HepG2 (cell line): Measurements from ENCODE around the gene GPX2. TPM values are rescaled to one million over a fixed set of nuclear protein-coding genes. Genes with fewer than 3 reads are reported as not detected.

Experiments used
- EHMT2 ChIP-seq: fragments of 200-600 bp; sonication (generic); IDR thresholded peaks from 2 replicates; pipeline ENCODE4 v1.7.0; 2017; ENCODE audit warnings: antibody characterized with exemption, low read depth, low read length, borderline replicate concordance
- HNF4A ChIP-seq: sonication (generic); formaldehyde crosslinking; IDR thresholded peaks from 2 replicates; pipeline ENCODE4 v1.4.0; 2020; ENCODE audit warnings: missing genetic modification reagents
- HNF4G ChIP-seq, 2 experiments: sonication (generic) in 1 of 2; formaldehyde crosslinking in 1 of 2; IDR thresholded peaks; 2 replicates each; pipeline versions ENCODE4 v1.4.0 to v1.6.1; 2011 to 2020; ENCODE audit warnings: borderline replicate concordance in 2 of 2, low read depth in 2 of 2, mild to moderate bottlenecking in 2 of 2, low read length in 1 of 2, missing genetic modification reagents in 1 of 2, moderate library complexity in 1 of 2
- PAWR ChIP-seq: sonication (generic); formaldehyde crosslinking; IDR thresholded peaks from 2 replicates; pipeline ENCODE4 v1.4.0; 2020; ENCODE audit warnings: missing genetic modification reagents, mild to moderate bottlenecking, borderline replicate concordance
- TBP ChIP-seq: sonication (generic); formaldehyde crosslinking; IDR thresholded peaks from 2 replicates; pipeline ENCODE4 v1.5.0; 2020; ENCODE audit warnings: missing genetic modification reagents
- TBX2 ChIP-seq: sonication (generic); formaldehyde crosslinking; IDR thresholded peaks from 2 replicates; pipeline ENCODE4 v1.5.0; 2020; ENCODE audit warnings: missing genetic modification reagents, mild to moderate bottlenecking, borderline replicate concordance
- TOE1 ChIP-seq: sonication (generic); formaldehyde crosslinking; IDR thresholded peaks from 2 replicates; pipeline ENCODE4 v1.4.0; 2020; ENCODE audit warnings: mild to moderate bottlenecking, missing genetic modification reagents
- YY1 ChIP-seq: IDR thresholded peaks from 2 replicates; pipeline ENCODE4 v1.6.1; 2011; ENCODE audit warnings: low read length, low read depth, moderate library complexity, mild to moderate bottlenecking; ENCODE audit not compliant: insufficient read depth, insufficient replicate concordance
- ZFAT ChIP-seq: sonication (generic); formaldehyde crosslinking; conservative IDR thresholded peaks from 2 replicates; pipeline ENCODE4 v1.8.1; 2023; ENCODE audit warnings: missing genetic modification reagents, inconsistent platforms
- ZKSCAN5 ChIP-seq: sonication (generic); formaldehyde crosslinking; IDR thresholded peaks from 2 replicates; pipeline ENCODE4 v1.5.1; 2020; ENCODE audit warnings: mild to moderate bottlenecking, missing genetic modification reagents
- ZNF24 ChIP-seq: fragments of 450-650 bp; IDR thresholded peaks from 2 replicates; pipeline ENCODE4 v1.6.1; 2017; ENCODE audit warnings: antibody characterized with exemption, mild to moderate bottlenecking
- ZNF629 ChIP-seq: sonication (generic); formaldehyde crosslinking; conservative IDR thresholded peaks from 2 replicates; pipeline ENCODE4 v1.5.0; 2020; ENCODE audit warnings: missing genetic modification reagents
- ZSCAN9 ChIP-seq: IDR thresholded peaks from 2 replicates; pipeline ENCODE4 v1.6.1; 2016; ENCODE audit warnings: borderline replicate concordance
- polyA plus RNA-seq, 8 experiments: library from polyadenylated mRNA; depleted of rRNA in 3 of 8; stranded (reverse) in 7 of 8; unstranded in 1 of 8; fragments of >200 nt; fragmentation: Illumina TruSeq in 4 of 8; extraction: Trizol in 4 of 8; gene quantifications; 2 replicates each; pipeline versions ENCODE4 v1.2.1 to v1.2.3, GENCODE V29; 2011 to 2016; ENCODE audit warnings: low read depth in 4 of 8, missing spikeins in 1 of 8, mixed read lengths in 1 of 8; ENCODE audit not compliant: insufficient read depth in 1 of 8
- total RNA-seq, 5 experiments: library from RNA; depleted of rRNA; stranded (reverse); fragments of >200 nt; fragmentation: Illumina TruSeq; extraction: Trizol; gene quantifications; 2 replicates each; pipeline ENCODE4 v1.2.3, GENCODE V29; 2016; ENCODE audit warnings: low read depth in 1 of 5
- TF ChIP-seq, protein P1 (sequence below): sonication (generic); formaldehyde crosslinking; IDR thresholded peaks from 2 replicates; pipeline ENCODE4 v1.5.0; 2020; ENCODE audit warnings: mild to moderate bottlenecking, missing genetic modification reagents
- TF ChIP-seq, protein P2 (sequence below): sonication (generic); formaldehyde crosslinking; IDR thresholded peaks from 2 replicates; pipeline ENCODE4 v1.4.0; 2020; ENCODE audit warnings: low read depth, mild to moderate bottlenecking, missing genetic modification reagents
- TF ChIP-seq, protein P3 (sequence below): IDR thresholded peaks from 2 replicates; pipeline ENCODE4 v1.6.1; 2016; ENCODE audit warnings: missing compliant biosample characterization, missing genetic modification reagents, borderline replicate concordance
- TF ChIP-seq, protein P4 (sequence below): sonication (generic); formaldehyde crosslinking; conservative IDR thresholded peaks from 2 replicates; pipeline ENCODE4 v1.5.0; 2020; ENCODE audit warnings: missing genetic modification reagents
- TF ChIP-seq, protein P5 (sequence below): sonication (generic); formaldehyde crosslinking; IDR thresholded peaks from 2 replicates; pipeline ENCODE4 v1.4.0; 2020; ENCODE audit warnings: missing genetic modification reagents, borderline replicate concordance

Gene GPX2
- total and polyA plus RNA-seq, 2 of the 13 experiments (the other 11 are each of a cell fraction or from before 2014, with no cell fraction given), result 526 to 674 TPM

DNA sequence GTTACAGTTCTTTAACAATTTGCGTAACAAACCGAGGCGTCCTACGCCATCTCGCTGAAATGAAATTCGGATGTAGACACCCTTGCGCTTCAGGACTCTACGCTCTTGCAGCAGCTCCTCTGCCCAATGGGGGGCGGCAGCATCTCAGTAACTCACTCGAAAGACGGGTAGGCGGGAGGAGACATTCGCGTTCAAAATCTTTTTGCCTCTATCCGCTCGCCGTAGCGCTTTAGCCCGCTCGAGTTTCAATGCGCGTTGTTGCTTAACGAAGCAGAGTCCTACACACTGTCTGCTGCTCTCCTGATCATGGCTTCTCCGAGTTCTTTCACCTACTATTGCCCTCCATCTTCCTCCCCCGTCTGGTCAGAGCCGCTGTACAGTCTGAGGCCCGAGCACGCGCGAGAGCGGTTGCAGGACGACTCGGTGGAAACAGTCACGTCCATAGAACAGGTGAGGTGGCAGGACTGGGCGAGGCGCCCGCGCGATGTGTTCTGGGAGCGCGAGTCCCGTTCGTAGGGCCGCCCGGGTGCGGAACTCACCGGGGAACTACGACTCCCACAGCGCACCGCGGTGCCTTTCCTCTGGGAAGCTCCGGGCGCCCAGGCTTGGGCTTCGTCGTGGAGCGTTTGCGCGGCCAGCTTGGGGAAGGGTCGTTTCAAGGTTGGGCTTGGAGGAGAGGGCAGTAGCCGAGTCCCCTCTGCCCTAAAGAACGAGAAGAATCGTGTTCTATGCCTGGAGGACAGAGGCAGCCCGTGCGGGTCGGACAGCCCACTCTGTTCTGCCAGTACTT is 44.3 kb upstream of the GPX2 start, which contains the start of gene FNTB (continued):
- TF ChIP-seq, protein P1, sequence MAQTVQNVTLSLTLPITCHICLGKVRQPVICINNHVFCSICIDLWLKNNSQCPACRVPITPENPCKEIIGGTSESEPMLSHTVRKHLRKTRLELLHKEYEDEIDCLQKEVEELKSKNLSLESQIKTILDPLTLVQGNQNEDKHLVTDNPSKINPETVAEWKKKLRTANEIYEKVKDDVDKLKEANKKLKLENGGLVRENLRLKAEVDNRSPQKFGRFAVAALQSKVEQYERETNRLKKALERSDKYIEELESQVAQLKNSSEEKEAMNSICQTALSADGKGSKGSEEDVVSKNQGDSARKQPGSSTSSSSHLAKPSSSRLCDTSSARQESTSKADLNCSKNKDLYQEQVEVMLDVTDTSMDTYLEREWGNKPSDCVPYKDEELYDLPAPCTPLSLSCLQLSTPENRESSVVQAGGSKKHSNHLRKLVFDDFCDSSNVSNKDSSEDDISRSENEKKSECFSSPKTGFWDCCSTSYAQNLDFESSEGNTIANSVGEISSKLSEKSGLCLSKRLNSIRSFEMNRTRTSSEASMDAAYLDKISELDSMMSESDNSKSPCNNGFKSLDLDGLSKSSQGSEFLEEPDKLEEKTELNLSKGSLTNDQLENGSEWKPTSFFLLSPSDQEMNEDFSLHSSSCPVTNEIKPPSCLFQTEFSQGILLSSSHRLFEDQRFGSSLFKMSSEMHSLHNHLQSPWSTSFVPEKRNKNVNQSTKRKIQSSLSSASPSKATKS (CRISPR knock-in tag), result peak; percentile 97
- TF ChIP-seq HNF4A (CRISPR knock-in tag) (peak; percentile 47), ZKSCAN5 (no peak), ZSCAN9 (peak; percentile 88), TBX2 (CRISPR knock-in tag) (peak; percentile 91), ZNF629 (CRISPR knock-in tag) (peak; percentile 38; the same call in 1 of the 2 replicates), PAWR (CRISPR knock-in tag) (peak; percentile 87; the same call in 1 of the 2 replicates), YY1 (peak; percentile 75), TOE1 (CRISPR knock-in tag) (no peak), HNF4G (IDR thresholded peaks at IDR 0.05; ENCODE audit: borderline replicate concordance, low read depth, low read length) (peak; percentile 16; the same call in 1 of the 2 replicates), HNF4G (CRISPR knock-in tag; IDR thresholded peaks at IDR 0.05; ENCODE audit: borderline replicate concordance, low read depth) (no peak), TBP (no peak), ZNF24 (no peak), ZFAT (CRISPR knock-in tag) (no peak), EHMT2 (peak; percentile 36; the same call in 1 of the 2 replicates)
- TF ChIP-seq, protein P2, sequence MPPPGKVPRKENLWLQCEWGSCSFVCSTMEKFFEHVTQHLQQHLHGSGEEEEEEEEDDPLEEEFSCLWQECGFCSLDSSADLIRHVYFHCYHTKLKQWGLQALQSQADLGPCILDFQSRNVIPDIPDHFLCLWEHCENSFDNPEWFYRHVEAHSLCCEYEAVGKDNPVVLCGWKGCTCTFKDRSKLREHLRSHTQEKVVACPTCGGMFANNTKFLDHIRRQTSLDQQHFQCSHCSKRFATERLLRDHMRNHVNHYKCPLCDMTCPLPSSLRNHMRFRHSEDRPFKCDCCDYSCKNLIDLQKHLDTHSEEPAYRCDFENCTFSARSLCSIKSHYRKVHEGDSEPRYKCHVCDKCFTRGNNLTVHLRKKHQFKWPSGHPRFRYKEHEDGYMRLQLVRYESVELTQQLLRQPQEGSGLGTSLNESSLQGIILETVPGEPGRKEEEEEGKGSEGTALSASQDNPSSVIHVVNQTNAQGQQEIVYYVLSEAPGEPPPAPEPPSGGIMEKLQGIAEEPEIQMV (CRISPR knock-in tag), result 0 out of 2 replicates have a peak, but pooled peaks have one; percentile 72
- TF ChIP-seq, protein P3, sequence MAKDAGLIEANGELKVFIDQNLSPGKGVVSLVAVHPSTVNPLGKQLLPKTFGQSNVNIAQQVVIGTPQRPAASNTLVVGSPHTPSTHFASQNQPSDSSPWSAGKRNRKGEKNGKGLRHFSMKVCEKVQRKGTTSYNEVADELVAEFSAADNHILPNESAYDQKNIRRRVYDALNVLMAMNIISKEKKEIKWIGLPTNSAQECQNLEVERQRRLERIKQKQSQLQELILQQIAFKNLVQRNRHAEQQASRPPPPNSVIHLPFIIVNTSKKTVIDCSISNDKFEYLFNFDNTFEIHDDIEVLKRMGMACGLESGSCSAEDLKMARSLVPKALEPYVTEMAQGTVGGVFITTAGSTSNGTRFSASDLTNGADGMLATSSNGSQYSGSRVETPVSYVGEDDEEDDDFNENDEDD, result peak; percentile 85
- TF ChIP-seq, protein P4, sequence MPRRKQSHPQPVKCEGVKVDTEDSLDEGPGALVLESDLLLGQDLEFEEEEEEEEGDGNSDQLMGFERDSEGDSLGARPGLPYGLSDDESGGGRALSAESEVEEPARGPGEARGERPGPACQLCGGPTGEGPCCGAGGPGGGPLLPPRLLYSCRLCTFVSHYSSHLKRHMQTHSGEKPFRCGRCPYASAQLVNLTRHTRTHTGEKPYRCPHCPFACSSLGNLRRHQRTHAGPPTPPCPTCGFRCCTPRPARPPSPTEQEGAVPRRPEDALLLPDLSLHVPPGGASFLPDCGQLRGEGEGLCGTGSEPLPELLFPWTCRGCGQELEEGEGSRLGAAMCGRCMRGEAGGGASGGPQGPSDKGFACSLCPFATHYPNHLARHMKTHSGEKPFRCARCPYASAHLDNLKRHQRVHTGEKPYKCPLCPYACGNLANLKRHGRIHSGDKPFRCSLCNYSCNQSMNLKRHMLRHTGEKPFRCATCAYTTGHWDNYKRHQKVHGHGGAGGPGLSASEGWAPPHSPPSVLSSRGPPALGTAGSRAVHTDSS (CRISPR knock-in tag), result no peak
- TF ChIP-seq, protein P5, sequence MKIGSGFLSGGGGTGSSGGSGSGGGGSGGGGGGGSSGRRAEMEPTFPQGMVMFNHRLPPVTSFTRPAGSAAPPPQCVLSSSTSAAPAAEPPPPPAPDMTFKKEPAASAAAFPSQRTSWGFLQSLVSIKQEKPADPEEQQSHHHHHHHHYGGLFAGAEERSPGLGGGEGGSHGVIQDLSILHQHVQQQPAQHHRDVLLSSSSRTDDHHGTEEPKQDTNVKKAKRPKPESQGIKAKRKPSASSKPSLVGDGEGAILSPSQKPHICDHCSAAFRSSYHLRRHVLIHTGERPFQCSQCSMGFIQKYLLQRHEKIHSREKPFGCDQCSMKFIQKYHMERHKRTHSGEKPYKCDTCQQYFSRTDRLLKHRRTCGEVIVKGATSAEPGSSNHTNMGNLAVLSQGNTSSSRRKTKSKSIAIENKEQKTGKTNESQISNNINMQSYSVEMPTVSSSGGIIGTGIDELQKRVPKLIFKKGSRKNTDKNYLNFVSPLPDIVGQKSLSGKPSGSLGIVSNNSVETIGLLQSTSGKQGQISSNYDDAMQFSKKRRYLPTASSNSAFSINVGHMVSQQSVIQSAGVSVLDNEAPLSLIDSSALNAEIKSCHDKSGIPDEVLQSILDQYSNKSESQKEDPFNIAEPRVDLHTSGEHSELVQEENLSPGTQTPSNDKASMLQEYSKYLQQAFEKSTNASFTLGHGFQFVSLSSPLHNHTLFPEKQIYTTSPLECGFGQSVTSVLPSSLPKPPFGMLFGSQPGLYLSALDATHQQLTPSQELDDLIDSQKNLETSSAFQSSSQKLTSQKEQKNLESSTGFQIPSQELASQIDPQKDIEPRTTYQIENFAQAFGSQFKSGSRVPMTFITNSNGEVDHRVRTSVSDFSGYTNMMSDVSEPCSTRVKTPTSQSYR (CRISPR knock-in tag), result no peak
